NB4 (cell line): ENCODE measurements around the gene PLEKHG4B.
"Not testable (repeated sequence)": the region's sequence is repeated elsewhere in the genome, so short reads cannot be mapped to it uniquely, and the experiment has no call there.

ENCODE experiments used
- CTCF ChIP-seq: IDR thresholded peaks from one replicate; pipeline ENCODE4 v1.5.1; 2012; ENCODE audit warnings: low read depth, low read length
- POLR2A ChIP-seq: IDR thresholded peaks from 2 replicates; pipeline ENCODE4 v1.6.1; 2011; ENCODE audit warnings: mild to moderate bottlenecking; ENCODE audit not compliant: insufficient read length; ENCODE audit errors: extremely low read depth

- TF ChIP-seq POLR2A, CTCF: not testable (repeated sequence)
Measured at GRCh38 chr5:104106-104505, 12.1 kb downstream of the PLEKHG4B start.
